ENCODE measurements around the gene RNF182.

GRCh38 chr6:13892017-13892645, 32.6 kb upstream of the RNF182 start:
- TF ChIP-seq CTCF (IDR thresholded peaks at IDR 0.05; ENCODE audit: low read depth, low read length) (no peak), EZH2phosphoT487 (IDR thresholded peaks at IDR 0.05; ENCODE audit: low read depth) (no peak)

All from OCI-LY3 (cell line).